Measurements from ENCODE around the gene DTWD2. TPM values are rescaled to one million over a fixed set of nuclear protein-coding genes. Genes with fewer than 3 reads are reported as not detected.

DTWD2 gene
- total and polyA plus RNA-seq, 2 of the 4 experiments (the other 2 are of a cell fraction): 1.2 to 1.8 TPM

- Histone ChIP-seq H4K91ac (ENCODE audit: insufficient read depth, low read depth, low read length) (no peak overlapping the region), H4K8ac (ENCODE audit: low read depth in 2 of 2, low read length in 2 of 2) (no peak overlapping the region), H3K23ac (ENCODE audit: low read depth, low read length) (no peak overlapping the region), H3K14ac (replicated peaks; ENCODE audit: low read depth, low read length) (no peak overlapping the region), H3K4me3 (ENCODE audit: insufficient read depth, low read depth, low read length) (no peak overlapping the region), H3K9me3 (ENCODE audit: control insufficient read depth, insufficient read depth, low read length) (no peaks in the 10 kb centered on the region), H3K56ac (ENCODE audit: extremely low read depth, insufficient read depth, low read length) (no peak overlapping the region), H3K36me3 (ENCODE audit: control insufficient read depth, insufficient read depth, low read length) (no peaks in the 10 kb centered on the region), H3K4me1 (ENCODE audit: control insufficient read depth, insufficient read depth, low read length) (no peaks in the 10 kb centered on the region), H4K5ac (ENCODE audit: low read depth, low read length) (no peak overlapping the region), H3K9me1 (ENCODE audit: insufficient read depth, low read length) (no peaks in the 10 kb centered on the region), H3K4me2 (ENCODE audit: low read depth, low read length) (no peak overlapping the region), H3K18ac (ENCODE audit: low read depth, low read length) (no peak overlapping the region), H3K9ac (ENCODE audit: low read depth, low read length) (no peak overlapping the region), H2AK5ac (ENCODE audit: low read depth, low read length) (no peak overlapping the region), H3K27me3 (ENCODE audit: control insufficient read depth, insufficient read depth, low read length) (no peaks in the 10 kb centered on the region), H2BK15ac (ENCODE audit: low read depth, low read length) (no peak overlapping the region), H3K4ac (ENCODE audit: low read depth, low read length) (no peak overlapping the region), H4K20me1 (ENCODE audit: insufficient read depth, low read length) (no peaks in the 10 kb centered on the region), H3K27ac (ENCODE audit: insufficient read depth, low read length) (no peak overlapping the region), H2BK5ac (ENCODE audit: low read depth, low read length, poor library complexity, severe bottlenecking) (no peak overlapping the region), H2BK120ac (ENCODE audit: low read depth, low read length) (no peak overlapping the region), H2AK9ac (replicated peaks; ENCODE audit: low read depth, low read length, poor library complexity) (no peak overlapping the region), H3K79me1 (ENCODE audit: low read depth in 1 of 2, low read length in 2 of 2) (no peaks in the 10 kb centered on the region), H2AFZ (replicated peaks; ENCODE audit: low read length, poor library complexity) (no peak overlapping the region), H2BK20ac (ENCODE audit: low read depth, low read length) (no peak overlapping the region)
- ChIA-PET CTCF (interaction anchor here (1.0 kb wide), 1 partner anchor 10 kb away, joined by 3 read pairs; no protein-coding TSS in a partner anchor), POLR2A (ENCODE audit: unreplicated experiment) (no interaction called here)
- intact Hi-C loops (cut with micrococcal nuclease) (no loop called here), dilution Hi-C loops (cut with HindIII; ENCODE audit: low sequenced_read_pairs, unreplicated experiment) (no loop called here), in situ Hi-C loops (cut with MboI; ENCODE audit: low sequenced_read_pairs) (loop anchor here (25.0 kb wide), 1 partner anchor 1327 kb away; no protein-coding TSS in a partner anchor)
- TF ChIP-seq, protein P1, sequence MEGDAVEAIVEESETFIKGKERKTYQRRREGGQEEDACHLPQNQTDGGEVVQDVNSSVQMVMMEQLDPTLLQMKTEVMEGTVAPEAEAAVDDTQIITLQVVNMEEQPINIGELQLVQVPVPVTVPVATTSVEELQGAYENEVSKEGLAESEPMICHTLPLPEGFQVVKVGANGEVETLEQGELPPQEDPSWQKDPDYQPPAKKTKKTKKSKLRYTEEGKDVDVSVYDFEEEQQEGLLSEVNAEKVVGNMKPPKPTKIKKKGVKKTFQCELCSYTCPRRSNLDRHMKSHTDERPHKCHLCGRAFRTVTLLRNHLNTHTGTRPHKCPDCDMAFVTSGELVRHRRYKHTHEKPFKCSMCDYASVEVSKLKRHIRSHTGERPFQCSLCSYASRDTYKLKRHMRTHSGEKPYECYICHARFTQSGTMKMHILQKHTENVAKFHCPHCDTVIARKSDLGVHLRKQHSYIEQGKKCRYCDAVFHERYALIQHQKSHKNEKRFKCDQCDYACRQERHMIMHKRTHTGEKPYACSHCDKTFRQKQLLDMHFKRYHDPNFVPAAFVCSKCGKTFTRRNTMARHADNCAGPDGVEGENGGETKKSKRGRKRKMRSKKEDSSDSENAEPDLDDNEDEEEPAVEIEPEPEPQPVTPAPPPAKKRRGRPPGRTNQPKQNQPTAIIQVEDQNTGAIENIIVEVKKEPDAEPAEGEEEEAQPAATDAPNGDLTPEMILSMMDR (conservative IDR thresholded peaks at IDR 0.05; ENCODE audit: low read depth, low read length): no peak
- no peak for TF ChIP-seq MAFK (IDR thresholded peaks at IDR 0.05; ENCODE audit: low read depth, low read length)
- no peak for TF ChIP-seq BHLHE40 (IDR thresholded peaks at IDR 0.05; ENCODE audit: low read depth, low read length)
- no peak for TF ChIP-seq FOS (IDR thresholded peaks at IDR 0.05; ENCODE audit: low read depth, low read length)
- no peak for TF ChIP-seq RAD21 (IDR thresholded peaks at IDR 0.05; ENCODE audit: low read length)
- TF ChIP-seq RCOR1 (IDR thresholded peaks at IDR 0.05; ENCODE audit: insufficient replicate concordance, low read length): no peak
- TF ChIP-seq CEBPB (IDR thresholded peaks at IDR 0.05; ENCODE audit: low read depth, low read length): no peak
- no peak for TF ChIP-seq MAZ (IDR thresholded peaks at IDR 0.05; ENCODE audit: borderline replicate concordance, low read depth, low read length)
- no peak for TF ChIP-seq NFE2L2 (IDR thresholded peaks at IDR 0.05; ENCODE audit: low read depth, low read length)
- no peak for TF ChIP-seq RFX5 (IDR thresholded peaks at IDR 0.05; ENCODE audit: low read depth, low read length)
- no peak for TF ChIP-seq POLR2A (IDR thresholded peaks at IDR 0.05; ENCODE audit: low read depth, low read length)
- TF ChIP-seq, protein P2, sequence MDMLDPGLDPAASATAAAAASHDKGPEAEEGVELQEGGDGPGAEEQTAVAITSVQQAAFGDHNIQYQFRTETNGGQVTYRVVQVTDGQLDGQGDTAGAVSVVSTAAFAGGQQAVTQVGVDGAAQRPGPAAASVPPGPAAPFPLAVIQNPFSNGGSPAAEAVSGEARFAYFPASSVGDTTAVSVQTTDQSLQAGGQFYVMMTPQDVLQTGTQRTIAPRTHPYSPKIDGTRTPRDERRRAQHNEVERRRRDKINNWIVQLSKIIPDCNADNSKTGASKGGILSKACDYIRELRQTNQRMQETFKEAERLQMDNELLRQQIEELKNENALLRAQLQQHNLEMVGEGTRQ (IDR thresholded peaks at IDR 0.05; ENCODE audit: low read depth, low read length): no peak
- no peak for TF ChIP-seq CHD1 (IDR thresholded peaks at IDR 0.05; ENCODE audit: low read depth, low read length)
- no peak for TF ChIP-seq ELK1 (IDR thresholded peaks at IDR 0.05; ENCODE audit: borderline replicate concordance, low read depth, low read length)
- TF ChIP-seq SMC3 (IDR thresholded peaks at IDR 0.05; ENCODE audit: low read depth, low read length): no peak
- no peak for TF ChIP-seq MXI1 (IDR thresholded peaks at IDR 0.05; ENCODE audit: borderline replicate concordance, low read depth, low read length)
- BruUV-seq (replicated peaks): no TSS peak
- DNase-seq (no peak), ATAC-seq (ENCODE audit: low read depth) (no peak)
These were observed 199.0 kb downstream of the DTWD2 start for GRCh38 chr5:118789366-118789765.
